ENCODE measurements around the gene RND1. TPM values are rescaled to one million over a fixed set of nuclear protein-coding genes. Genes with fewer than 3 reads are reported as not detected.
A peak's percentile ranks its signal among the peaks of the same experiment; 100 is the strongest.

Gene RND1
- total and polyA plus RNA-seq, 2 of the 13 experiments (the other 11 are each of a cell fraction or from before 2014, with no cell fraction given), result 1.8 to 1.9 TPM

GRCh38 chr12:48865281-48866051, at the start of gene RND1 (continued):
- TF ChIP-seq, protein P1, sequence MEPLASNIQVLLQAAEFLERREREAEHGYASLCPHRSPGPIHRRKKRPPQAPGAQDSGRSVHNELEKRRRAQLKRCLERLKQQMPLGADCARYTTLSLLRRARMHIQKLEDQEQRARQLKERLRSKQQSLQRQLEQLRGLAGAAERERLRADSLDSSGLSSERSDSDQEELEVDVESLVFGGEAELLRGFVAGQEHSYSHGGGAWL (CRISPR knock-in tag; IDR thresholded peaks at IDR 0.05), result no peak
- TF ChIP-seq IRF9 (CRISPR knock-in tag; IDR thresholded peaks at IDR 0.05; ENCODE audit: borderline replicate concordance) (no peak), KMT2A (CRISPR knock-in tag; IDR thresholded peaks at IDR 0.05) (0 out of 2 replicates have a peak, but pooled peaks have one; percentile 52), SIX4 (CRISPR knock-in tag; IDR thresholded peaks at IDR 0.05) (no peak; the same call in 1 of the 2 replicates), ZNF230 (CRISPR knock-in tag; IDR thresholded peaks at IDR 0.05) (peak; percentile 89; the same call in 1 of the 2 replicates), ZNF20 (CRISPR knock-in tag; IDR thresholded peaks at IDR 0.05) (no peak), TCF12 (IDR thresholded peaks at IDR 0.05) (no peak), TCF12 (CRISPR knock-in tag; IDR thresholded peaks at IDR 0.05) (0 out of 2 replicates have a peak, but pooled peaks have one; percentile 56), TRIM22 (IDR thresholded peaks at IDR 0.05) (no peak), ADNP (CRISPR knock-in tag; IDR thresholded peaks at IDR 0.05) (no peak), RARG (CRISPR knock-in tag; IDR thresholded peaks at IDR 0.05; ENCODE audit: low read depth) (no peak), HIVEP1 (CRISPR knock-in tag; IDR thresholded peaks at IDR 0.05) (peak; percentile 83; the same call in 1 of the 2 replicates), CENPBD1 (CRISPR knock-in tag; IDR thresholded peaks at IDR 0.05; ENCODE audit: borderline replicate concordance, low read depth) (no peak), ZNF547 (CRISPR knock-in tag; IDR thresholded peaks at IDR 0.05) (no peak), E2F1 (CRISPR knock-in tag; IDR thresholded peaks at IDR 0.05) (no peak), ZNF501 (CRISPR knock-in tag; IDR thresholded peaks at IDR 0.05) (peak; percentile 54)
- TF ChIP-seq, protein P2, sequence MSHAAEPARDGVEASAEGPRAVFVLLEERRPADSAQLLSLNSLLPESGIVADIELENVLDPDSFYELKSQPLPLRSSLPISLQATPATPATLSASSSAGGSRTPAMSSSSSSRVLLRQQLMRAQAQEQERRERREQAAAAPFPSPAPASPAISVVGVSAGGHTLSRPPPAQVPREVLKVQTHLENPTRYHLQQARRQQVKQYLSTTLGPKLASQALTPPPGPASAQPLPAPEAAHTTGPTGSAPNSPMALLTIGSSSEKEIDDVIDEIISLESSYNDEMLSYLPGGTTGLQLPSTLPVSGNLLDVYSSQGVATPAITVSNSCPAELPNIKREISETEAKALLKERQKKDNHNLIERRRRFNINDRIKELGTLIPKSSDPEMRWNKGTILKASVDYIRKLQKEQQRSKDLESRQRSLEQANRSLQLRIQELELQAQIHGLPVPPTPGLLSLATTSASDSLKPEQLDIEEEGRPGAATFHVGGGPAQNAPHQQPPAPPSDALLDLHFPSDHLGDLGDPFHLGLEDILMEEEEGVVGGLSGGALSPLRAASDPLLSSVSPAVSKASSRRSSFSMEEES (CRISPR knock-in tag; IDR thresholded peaks at IDR 0.05), result no peak

Measured in HepG2 (cell line).